ENCODE results near the gene OPTN. TPM values are rescaled to one million over a fixed set of nuclear protein-coding genes. Genes with fewer than 3 reads are reported as not detected.
A peak's percentile ranks its signal among the peaks of the same experiment; 100 is the strongest.
"Not testable (repeated sequence)": the region's sequence is repeated elsewhere in the genome, so short reads cannot be mapped to it uniquely, and the experiment has no call there.

OPTN gene
- polyA plus RNA-seq (ENCODE audit: insufficient read depth in 1 of 5, insufficient read length in 5 of 5, low replicate concordance in 1 of 5): 10 to 100 TPM; 31.1 to 40.7 (median 35.4) TPM
- long read RNA-seq, donor 1, partial matches to known transcripts: 0 of 3 reads
- long read RNA-seq, donor 1, other reads (novel, unspliced or antisense): 0 of 3 reads
- long read RNA-seq, donor 2, partial matches to known transcripts: 0 of 2 reads
- long read RNA-seq, donor 2, other reads (novel, unspliced or antisense): 0 of 2 reads
- long read RNA-seq, donor 3, partial matches to known transcripts: 0 of 4 reads
- long read RNA-seq, donor 3, other reads (novel, unspliced or antisense): 0 of 4 reads
- long read RNA-seq, donor 4, partial matches to known transcripts: 0 of 2 reads
- long read RNA-seq, donor 4, other reads (novel, unspliced or antisense): 0 of 2 reads
- long read RNA-seq, donor 5, partial matches to known transcripts: 0 of 4 reads
- long read RNA-seq, donor 5, other reads (novel, unspliced or antisense): 0 of 4 reads
- long read RNA-seq, donor 6, partial matches to known transcripts: 0 of 3 reads
- long read RNA-seq, donor 6, other reads (novel, unspliced or antisense): 0 of 3 reads
- long read RNA-seq, donor 7, partial matches to known transcripts: 0 of 2 reads
- long read RNA-seq, donor 7, other reads (novel, unspliced or antisense): 0 of 2 reads
- long read RNA-seq, donor 8, partial matches to known transcripts: 0 of 3 reads
- long read RNA-seq, donor 8, other reads (novel, unspliced or antisense): 0 of 3 reads

DNA sequence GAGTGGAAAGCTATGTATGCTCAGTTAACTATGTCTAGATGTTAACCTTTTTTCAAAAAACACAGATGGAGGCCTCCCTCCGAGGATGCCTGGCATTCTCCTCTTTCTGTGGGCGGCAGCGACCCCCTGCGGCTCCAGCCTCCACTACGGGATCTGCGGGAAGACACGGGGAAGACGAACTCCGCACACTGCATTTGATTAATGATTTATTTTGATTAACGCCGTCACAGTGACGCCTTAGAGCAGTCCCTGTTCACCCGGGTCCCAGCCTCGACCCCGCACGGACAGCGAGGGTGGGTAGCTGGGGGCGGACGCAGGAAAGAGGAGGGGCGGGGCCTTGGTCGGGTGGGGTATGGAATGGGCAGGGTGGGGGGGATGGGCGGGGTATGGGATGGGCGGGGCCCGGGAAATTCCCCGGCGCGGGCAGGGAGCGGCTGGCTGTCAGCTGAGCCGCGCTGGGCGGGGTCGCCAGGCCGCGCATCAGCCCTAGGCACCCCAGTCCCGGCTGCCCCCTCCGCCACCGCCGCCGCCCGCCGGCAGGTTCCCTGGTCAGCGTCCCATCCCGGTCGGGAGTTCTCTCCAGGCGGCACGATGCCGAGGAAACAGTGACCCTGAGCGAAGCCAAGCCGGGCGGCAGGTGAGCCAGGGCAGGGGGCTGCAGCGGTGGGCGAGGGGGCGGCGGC lies at the start of gene OPTN:
OPTN (plus strand) TSS at position 498 of the 683 bp plus-strand sequence. CDS start 8,960 bp downstream, outside the sequence.
- peak; percentile 75 to 77 for DNase-seq

DNA sequence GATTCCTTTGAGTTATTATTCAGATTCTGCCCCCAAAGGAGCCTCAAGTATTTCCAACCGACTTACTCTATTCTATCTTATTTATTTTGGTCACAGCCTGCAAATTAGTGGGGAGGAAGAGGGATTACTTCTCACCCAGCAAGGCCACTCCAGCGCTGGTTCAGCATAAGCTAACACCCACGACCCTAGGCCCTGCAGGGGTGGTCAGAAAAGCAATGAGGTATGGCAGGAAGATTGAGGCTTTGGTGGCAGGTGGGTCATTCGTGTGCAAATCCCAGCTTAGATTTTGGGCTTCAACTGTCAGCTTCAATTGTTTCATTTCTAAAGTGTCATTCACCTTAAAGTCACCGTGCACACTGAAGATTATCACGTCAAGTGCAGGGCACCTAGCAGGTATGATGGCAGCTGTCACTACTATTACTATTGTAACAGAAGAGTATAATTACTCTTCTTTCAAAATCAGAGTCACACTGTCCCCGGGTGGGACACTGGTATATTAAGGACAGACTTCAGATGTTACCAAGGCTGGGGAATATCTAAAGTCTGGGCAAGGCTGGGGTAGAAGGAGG lies 48.8 kb upstream of the OPTN start:
- DNase-seq: no peak

DNA sequence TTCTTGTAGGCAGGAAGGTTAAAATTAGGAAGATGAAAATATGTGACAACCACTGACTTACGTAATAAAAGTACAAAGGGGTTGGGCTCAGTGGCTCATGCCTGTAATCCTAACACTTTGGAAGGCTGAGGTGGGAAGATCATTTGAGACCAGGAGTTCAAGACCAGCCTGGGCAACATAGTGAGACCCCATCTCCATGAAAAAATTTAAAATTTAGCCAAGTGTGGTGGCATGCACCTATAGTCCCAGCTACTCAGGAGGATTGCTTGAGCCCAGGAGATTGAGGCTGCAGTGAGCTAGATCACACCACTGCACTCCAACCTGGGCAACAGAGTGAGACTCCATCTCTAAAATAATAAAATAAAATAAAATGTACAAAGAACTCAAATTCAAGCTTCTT lies 46.8 kb upstream of the OPTN start:
- not testable (repeated sequence) for DNase-seq

DNA sequence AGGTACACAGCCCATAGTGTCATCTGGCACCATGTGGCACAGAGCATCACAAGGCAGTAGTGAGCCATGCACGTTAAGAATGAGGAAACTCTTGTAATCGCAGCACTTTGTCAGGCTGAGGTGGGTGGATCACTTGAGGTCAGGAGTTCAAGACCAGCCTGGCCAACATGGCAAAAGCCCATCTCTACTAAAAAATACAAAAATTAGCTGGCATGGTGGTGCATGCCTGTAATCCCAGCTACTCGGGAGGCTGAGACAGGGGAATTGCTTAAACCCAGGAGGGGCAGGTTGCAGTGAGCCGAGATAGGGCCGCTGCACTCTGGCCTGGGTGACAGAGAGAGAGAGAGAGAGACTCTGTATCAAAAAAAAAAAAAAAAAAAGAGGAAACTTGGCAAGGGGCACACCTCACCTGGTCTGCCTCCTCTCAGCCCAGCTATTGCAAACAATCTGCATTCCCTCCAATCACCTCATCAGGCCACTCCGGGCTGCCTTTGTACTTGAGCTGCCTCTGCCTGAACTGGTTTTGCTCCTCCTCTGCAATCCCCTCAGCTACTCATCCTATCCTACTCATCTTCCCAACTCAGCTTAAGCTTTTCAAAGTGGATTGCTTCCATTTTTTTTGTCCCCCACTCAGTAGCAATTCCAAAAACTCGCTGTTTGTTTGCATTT lies 46.0 kb upstream of the OPTN start:
- DNase-seq: no peak

DNA sequence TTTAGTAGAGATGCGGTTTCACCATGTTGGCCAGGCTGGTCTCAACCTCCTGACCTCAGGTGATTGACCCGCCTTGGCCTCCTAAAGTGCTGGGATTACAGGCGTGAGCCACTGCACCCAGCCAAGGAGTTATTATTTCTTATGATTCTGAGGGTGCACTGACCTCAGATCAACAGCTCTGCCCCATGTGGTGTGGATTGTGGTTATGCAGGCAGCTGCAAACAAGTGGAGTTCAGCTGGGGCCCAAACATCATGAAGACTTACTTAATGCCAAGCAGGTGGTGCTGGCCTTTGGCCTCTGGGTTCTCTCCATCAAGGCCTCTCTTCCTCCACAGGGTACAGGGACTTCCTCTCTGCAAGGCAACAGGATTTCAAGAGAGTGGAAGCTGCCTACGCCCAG lies 45.1 kb upstream of the OPTN start:
- DNase-seq: no peak

DNA sequence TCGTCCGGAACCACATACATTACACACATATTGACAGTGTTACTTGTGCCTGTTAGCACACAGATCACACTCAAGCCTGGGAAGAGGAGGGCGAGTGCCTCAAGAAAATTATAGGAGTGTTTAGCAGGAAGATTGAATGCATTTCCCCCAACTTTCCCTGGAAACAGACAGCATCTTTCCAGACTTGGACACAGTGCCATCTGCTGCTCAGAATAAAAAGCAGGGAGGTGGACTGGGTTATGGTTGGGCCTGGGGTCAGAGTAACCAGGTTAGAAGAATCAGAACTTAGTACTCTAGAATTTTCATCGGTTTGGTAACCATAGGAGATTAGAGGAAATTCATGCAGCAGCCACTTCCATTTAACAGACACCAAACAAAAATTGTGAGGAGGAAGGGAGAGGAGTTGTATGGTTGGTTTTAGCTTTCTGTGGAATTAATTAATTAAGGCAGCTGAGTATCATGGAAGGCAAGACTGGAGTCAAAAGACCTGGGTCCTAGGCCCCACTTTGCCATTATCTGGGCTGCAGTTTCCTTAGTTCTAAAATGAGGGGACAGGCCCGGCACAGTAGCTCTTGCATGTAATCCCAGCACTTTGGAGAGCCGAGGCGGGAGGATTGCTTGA lies 43.4 kb upstream of the OPTN start:
- DNase-seq: no peak

DNA sequence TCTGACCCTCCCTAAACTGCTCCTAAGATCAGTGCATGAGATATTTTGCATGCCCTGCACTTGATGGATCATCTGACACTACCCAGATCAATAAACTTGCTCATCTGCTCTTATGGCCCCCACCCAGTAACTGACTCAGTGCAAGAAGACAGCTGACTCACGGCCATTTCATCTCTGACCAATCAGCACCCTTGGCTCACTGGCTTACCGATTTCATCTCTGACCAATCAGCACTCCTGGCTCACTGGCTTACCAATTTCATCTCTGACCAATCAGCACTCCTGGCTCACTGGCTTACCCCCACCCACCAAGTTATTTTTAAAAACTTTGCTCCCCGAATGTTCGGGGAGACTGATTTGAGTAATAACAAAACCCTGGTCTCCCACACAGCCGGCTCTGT lies 37.2 kb upstream of the OPTN start:
- no peak for DNase-seq

DNA sequence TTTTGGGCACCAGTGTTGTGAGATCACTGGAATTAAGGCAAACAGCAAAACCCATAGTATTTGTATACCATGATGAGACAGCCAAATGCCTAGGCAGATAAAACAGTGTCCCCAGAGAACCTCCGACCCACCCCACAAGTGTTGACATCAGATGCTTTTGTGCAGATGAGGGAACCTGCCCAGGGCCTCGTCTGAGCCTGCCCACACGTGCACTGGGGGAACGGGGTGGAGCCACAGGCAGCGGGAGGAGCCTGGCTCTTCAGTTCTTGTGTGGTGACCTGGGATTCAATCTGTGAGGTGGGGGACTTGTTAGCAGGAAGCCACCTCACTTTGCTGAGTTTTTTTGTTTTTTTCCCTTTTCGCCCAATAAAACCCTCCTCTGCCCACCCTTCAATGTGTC lies 33.4 kb upstream of the OPTN start:
- no peak for DNase-seq

DNA sequence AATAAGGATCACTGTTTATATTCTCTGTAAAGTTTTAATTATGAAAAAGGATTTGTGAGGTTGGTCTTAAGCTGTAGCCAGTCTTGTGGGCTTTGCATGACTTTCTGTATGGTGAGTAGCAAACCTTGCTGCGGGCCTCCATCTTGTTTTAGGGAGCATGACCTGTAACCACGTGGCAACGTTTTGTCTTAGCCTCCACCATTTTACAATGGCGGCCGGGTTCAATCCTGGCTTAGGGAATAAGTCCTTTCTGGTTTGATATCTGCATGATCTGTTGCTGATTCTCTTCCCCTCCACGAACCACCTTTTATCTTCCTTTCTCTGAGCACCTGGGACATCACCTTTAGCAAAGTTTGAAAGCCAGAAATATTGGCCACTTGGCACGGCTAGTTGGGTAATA lies 32.5 kb upstream of the OPTN start:
- DNase-seq: no peak

DNA sequence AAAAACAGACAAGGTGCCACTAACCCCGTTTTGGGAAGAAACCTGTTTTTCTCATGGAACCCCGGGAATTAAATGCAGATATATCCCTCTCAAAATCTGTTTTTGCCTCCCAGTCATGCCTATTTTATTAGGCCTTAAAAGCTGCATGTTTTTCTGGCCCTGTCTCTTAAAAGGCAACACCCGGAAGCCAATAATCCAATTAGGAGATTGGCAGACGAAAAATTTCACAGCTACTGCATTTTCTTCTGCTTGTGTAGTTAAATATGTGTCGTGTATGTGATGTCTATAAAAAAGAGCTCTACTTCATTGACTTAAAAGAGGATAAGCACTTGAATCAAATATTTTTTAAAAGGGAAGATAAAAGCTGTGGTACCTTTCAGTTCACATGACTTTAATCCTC lies 31.9 kb upstream of the OPTN start:
- DNase-seq: no peak

DNA sequence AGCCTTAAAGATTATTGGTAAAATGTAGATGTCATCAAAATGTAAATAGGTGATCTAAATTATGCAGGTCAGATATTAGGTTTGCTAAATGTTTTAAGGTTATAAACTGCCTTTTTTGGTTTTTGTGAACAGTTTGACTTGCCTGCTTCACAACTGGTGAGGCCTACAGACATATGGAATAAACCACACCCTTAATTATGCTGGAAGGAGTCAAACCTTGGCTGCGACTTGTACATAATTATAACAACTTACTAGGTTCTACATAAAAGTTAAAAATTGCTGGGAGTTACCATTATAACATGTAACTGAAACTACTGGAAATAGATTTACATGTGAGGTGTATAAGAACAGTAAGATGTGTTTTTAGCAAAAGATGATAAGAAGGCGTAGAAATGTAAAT lies 31.5 kb upstream of the OPTN start:
- no peak for DNase-seq

DNA sequence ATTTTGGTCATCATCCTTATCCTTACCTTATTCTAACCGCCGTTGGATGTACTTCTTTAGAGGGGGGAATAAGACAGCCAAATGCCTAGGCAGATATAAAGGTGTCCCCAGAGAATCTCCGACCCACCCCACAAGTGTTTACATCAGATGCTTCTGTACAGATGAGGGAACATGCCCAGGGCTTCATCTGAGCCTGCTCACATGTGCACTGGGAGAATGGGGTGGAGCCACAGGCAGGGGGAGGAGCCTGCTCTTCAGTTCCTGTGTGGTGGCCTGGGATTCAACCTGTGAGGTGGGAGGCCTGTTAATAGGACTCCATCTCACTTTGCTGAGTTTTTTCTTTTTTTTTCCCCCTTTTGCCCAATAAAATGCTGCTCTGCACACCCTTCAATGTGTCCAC lies 27.6 kb upstream of the OPTN start:
- no peak for DNase-seq

DNA sequence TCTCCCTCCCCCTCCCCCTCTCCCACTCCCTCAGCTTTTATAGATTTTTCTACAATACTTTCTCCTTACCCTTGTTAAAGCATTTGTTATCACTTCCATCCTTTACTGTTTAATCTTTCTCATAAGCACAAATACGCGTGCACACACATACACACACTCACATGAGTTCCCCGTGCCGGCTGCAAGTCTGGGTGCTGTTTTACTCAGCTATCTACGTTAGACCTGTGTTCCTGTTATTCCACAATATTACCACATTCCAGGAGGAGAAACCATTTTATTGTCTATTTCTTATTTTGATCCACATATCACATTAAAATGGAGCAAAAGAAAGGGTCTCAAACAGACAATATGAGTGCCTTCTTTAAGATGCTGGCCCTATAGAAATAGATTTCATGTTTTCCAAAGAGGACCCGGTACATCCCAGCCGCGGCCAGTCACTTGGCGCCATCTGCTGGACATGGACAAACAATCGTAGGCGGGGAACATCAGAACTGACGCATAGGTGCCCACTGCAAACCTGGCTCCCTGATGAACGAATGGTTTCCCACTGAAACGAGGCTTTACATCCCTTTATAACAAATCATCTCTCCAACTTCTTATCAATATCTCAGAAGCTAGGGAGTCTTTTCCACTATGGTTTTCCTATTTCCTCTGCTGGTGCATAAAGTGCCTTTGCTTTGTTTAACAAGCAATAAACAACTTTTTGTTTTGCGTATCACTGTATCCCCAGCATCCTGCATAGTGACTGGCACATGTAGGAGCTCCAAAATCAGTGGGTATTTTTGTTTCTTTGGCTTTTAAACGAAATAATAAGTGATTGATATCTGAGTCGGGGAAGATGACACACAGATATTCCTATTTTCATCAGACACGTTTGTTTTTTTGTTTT lies 25.2 kb upstream of the OPTN start:
- peak; percentile 34 to 48 for DNase-seq

DNA sequence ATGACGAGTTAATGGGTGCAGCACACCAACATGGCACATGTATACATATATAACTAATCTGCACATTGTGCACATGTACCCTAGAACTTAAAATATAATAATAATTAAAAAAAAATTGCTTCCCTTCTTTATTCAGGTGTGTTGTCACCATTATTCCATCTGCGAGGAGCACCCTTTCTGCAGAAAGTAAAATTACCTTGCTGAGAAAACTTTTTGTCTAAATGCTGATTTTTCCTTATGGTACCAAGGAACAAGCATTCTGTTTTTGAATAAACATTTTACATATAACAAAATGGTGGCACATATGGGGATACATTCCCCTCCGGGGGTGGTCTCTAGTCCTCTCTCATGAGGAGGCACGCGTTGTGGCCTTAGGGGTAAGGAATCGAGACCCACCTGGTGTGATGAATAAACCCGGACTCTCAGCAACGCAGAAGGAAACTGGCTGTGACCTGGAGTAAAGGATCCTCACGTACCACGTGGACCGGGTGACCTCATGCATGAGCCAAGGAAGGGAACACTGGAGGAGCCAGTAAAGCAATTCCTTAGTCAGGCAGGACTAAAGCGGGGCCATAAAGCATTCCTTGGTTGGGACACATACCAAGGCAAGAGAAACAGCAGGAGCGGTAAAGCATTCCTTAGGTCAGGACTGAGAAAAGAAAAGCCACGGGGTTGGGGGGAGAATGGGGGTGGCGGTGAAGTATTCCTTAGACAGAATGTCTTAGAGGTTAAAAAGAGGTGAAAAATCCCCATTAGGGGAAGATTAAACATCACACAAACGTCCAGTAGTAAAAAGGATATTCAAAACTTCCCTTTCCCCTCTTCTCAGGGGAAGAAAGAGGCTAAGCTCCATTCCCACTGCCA lies 20.8 kb upstream of the OPTN start:
- DNase-seq: no peak

DNA sequence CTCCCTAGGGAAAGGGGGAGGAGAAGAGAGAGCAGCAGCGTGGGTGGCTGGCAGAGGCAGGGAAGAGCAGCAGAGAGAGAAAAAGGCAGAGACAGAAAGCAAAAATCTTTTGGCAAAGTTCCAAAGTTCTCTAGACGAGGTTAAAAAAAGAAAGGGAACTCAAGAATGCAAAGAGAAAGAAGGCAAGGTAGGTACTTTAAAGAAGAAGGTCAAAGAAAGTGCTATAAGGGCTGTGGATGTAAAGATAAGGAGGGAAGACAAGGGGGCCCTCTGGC lies 20.2 kb upstream of the OPTN start:
- no peak for DNase-seq

DNA sequence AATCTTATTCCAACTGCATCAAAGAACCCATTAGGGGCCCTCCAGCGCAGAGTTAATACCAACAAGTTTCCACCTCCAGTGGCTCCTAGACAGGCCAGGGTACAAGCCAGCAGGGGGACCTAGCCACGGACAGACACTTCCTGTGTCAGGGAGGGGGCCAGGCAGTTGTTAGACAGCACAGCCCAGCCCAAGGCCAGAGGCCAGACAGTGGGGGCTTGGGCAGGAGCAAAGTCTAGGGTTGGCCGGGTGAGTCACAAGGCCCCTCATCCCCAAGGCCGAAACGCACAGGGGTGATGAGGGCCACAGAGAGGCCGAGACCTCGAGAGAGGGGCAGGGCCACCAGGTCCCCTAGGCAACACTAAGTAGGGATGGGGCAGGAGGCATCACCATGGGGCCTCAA lies 19.3 kb upstream of the OPTN start:
- DNase-seq: no peak

DNA sequence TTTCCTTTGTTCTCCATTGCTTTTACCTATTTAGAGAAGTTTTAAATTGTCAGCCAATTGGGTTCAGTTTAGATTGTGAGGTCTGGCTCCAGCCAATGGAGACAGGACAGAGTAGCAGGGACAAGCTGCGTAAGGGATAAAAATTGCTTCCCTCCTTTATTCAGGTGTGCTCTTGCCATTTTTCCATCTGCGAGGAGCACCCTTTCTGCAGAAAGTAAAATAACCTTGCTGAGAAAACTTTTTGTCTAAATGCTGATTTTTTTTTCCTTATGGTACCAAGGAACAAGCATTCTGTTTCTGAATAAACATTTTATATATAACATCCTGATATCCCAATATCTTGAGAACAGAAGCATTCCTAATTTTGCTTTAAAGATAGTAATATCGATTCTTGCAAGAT lies 16.3 kb upstream of the OPTN start:
- DNase-seq: not testable (repeated sequence)

DNA sequence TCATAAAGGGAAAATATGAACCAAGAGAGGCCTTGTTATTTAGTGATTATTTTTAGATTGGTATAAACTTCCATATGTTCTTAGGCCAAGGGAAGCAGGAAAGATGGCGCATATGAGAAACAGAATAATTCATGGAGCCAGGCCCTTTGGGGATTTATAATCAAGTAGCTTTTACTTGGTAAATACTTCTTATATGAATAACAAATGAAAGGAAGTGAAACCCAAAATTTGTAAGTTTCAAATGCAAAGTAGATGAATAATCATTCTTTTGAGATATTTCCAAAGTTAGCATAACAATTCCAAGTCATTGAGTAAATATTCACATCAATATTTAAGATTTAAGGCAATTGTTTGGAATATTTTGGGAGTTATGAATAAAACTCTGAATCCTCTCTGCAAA lies 13.9 kb upstream of the OPTN start:
- no peak for DNase-seq

DNA sequence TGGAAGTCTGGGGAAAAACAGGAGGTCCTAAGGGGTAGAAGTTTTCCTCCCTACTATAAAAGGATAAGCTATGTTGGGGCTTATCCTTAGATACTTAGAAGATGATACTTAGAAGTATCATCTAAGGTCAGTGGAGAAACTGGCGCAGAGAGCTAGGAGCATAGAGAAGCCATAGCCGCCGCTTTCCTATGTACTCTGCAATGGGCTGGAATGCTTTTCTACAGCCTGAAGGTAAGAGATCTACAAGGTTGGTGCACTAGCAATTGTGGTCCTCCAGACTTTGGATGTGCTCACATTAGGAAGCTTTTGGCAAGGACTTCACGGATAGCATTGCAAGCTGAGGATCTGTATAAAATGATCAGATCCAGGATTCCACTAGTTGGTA lies 12.4 kb upstream of the OPTN start:
- no peak for DNase-seq
